CD4-positive, CD25-positive, alpha-beta regulatory T cell (primary cell): ENCODE results near the gene USP33. TPM values are rescaled to one million over a fixed set of nuclear protein-coding genes. Genes with fewer than 3 reads are reported as not detected.
"Not testable (repeated sequence)": the region's sequence is repeated elsewhere in the genome, so short reads cannot be mapped to it uniquely, and the experiment has no call there.

ENCODE experiments used
- ATAC-seq, 2 donors: fragments of 150-1000 bp; cut with Tn5 transposase; one replicate each; pipeline ENCODE4 v1.10.0; 2021; ENCODE audit warnings: low read depth in 2 of 2, moderate number of reproducible peaks in 2 of 2, moderate library complexity in 1 of 2
- DNase-seq, 3 donors: peaks; one replicate each; pipeline versions ENCODE4 v3.0.0 to v3.0.0-alpha.2; 2012 to 2022; ENCODE audit warnings: mixed read lengths in 1 of 3
- H3K27ac ChIP-seq: one replicate; pipeline ENCODE4 v1.7.0; 2013; ENCODE audit warnings: mild to moderate bottlenecking, low read length; ENCODE audit not compliant: insufficient read depth, poor library complexity, severe bottlenecking
- H3K27me3 ChIP-seq: one replicate; pipeline ENCODE4 v1.7.0; 2013; ENCODE audit warnings: low read length; ENCODE audit not compliant: control insufficient read depth, insufficient read depth
- H3K36me3 ChIP-seq: one replicate; pipeline ENCODE4 v1.7.0; 2013; ENCODE audit warnings: mild to moderate bottlenecking, low read length, moderate library complexity; ENCODE audit not compliant: control insufficient read depth, insufficient read depth
- H3K4me1 ChIP-seq: 2 replicates; pipeline ENCODE4 v1.7.0; 2013; ENCODE audit warnings: mild to moderate bottlenecking, low read length; ENCODE audit not compliant: insufficient read depth, control insufficient read depth, poor library complexity, severe bottlenecking
- H3K4me3 ChIP-seq: one replicate; pipeline ENCODE4 v1.7.0; 2013; ENCODE audit warnings: low read depth, mild to moderate bottlenecking, low read length, moderate library complexity
- H3K9me3 ChIP-seq, 2 experiments: 1 replicate in 1 of 2; 2 replicates in 1 of 2; pipeline ENCODE4 v1.7.0; 2013; ENCODE audit warnings: low read length in 2 of 2, mild to moderate bottlenecking in 1 of 2, moderate library complexity in 1 of 2; ENCODE audit not compliant: control insufficient read depth in 2 of 2
- H3K27ac Mint-ChIP-seq, 3 donors: one replicate each; pipeline ENCODE4 v1.8.0; 2020 to 2022; ENCODE audit warnings: mild to moderate bottlenecking in 3 of 3, mixed read lengths in 3 of 3, moderate library complexity in 2 of 3
- H3K27me3 Mint-ChIP-seq: one replicate; pipeline ENCODE4 v1.8.0; 2022; ENCODE audit warnings: mild to moderate bottlenecking, mixed read lengths
- H3K36me3 Mint-ChIP-seq: one replicate; pipeline ENCODE4 v1.8.0; 2020; ENCODE audit warnings: mixed read lengths
- H3K4me1 Mint-ChIP-seq, 4 donors: one replicate each; pipeline ENCODE4 v1.8.0; 2020 to 2022; ENCODE audit warnings: mixed read lengths in 4 of 4, mild to moderate bottlenecking in 1 of 4
- H3K4me3 Mint-ChIP-seq, 4 donors: one replicate each; pipeline ENCODE4 v1.8.0; 2020 to 2022; ENCODE audit warnings: mild to moderate bottlenecking in 4 of 4, mixed read lengths in 4 of 4, moderate library complexity in 3 of 4
- H3K9me3 Mint-ChIP-seq, 7 donors: one replicate each; pipeline ENCODE4 v1.8.0; 2020 to 2022; ENCODE audit warnings: mixed read lengths in 7 of 7, mild to moderate bottlenecking in 3 of 7, moderate library complexity in 2 of 7
- polyA plus RNA-seq, 4 donors: library from polyadenylated mRNA; unstranded; fragments of 300-500 nt; fragmentation: Illumina TruSeq; gene quantifications; one replicate each; pipeline ENCODE4 v1.2.3, GENCODE V29; 2021
- total RNA-seq: library from RNA; stranded (reverse); gene quantifications from one replicate; pipeline ENCODE4 v1.2.3, GENCODE V29; 2022

USP33 gene
- 58.7 TPM for total RNA-seq
- 10 to 100 TPM; 34.0 to 43.5 (median 40.5) TPM for polyA plus RNA-seq

DNA sequence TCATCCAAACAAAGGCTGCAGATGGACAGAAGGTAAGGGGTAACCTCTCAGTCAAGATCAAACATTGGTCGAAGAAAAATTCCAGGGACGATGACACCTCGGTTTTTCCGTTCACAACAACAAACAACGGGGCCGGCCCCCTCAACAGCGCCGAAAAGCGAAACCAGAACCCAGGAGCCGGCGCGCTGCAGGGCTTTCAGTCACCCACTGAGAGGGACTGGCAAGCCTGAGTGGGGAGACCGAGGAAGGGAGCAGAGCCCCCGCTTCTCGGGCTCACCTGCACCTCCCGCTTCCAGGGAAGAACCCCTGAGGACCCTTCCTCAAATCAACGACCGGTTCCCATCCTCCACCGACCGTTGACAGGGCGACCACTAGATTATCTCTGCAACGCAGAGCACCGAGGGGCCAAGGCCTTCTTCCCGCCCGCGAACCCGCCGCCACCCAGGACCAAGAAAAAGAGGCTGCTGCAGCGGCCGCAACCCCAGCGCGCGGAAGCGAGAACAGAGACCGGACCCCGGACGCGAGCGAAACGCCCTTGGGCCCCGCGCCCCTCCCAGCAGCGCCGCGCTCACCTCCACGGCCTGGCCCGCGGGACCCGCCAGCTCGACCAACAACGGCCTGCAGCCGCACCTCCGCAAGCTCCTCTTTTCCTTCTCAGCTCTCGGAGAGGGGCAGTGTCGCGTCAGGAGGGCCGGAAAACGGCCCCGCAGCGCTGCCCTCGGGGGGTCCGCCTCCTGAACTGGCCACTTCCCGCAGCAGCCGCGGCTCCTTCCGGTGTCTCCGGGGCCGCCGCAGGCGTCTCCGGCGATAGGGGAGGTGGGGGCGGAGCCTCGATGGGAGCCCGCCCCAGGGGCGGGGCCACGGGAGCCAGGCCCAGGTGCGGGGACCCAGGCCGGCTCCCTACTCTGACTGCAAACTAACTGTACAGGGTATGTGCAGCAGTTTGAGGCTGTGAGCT lies at the start of gene USP33:
Gene USP33 (minus strand): TSS at position 782 of the 958 bp plus-strand sequence. CDS start 18,155 bp downstream, outside the sequence.
- Histone ChIP-seq H3K36me3 (no peaks in the 10 kb centered on the region), H3K27ac (peak within 1 kb of the TSS; percentile 81), H3K27me3 (peaks cover 2% of the 10 kb centered on the region), H3K9me3 (no peaks in the 10 kb centered on the region), H3K4me3 (peak within 1 kb of the TSS; percentile 99), H3K4me1 (peaks cover 39% of the 10 kb centered on the region)
- H3K36me3 Mint-ChIP-seq, result no peaks in the 10 kb centered on the region
- peaks cover 25 to 48% (median 39%) of the 10 kb centered on the region in 4 donors for H3K4me1 Mint-ChIP-seq
- no peaks in the 10 kb centered on the region for H3K9me3 Mint-ChIP-seq
- peak; percentile 95 to 96 for ATAC-seq
- H3K4me3 Mint-ChIP-seq, result peak within 1 kb of the TSS; percentile 93 to 99 (median 95)
- H3K27me3 Mint-ChIP-seq, result peaks cover 9% of the 10 kb centered on the region
- DNase-seq, result peak; percentile 89 to 90 (median 89)
- H3K27ac Mint-ChIP-seq, result peak within 1 kb of the TSS; percentile 85 to 98 (median 94)

DNA sequence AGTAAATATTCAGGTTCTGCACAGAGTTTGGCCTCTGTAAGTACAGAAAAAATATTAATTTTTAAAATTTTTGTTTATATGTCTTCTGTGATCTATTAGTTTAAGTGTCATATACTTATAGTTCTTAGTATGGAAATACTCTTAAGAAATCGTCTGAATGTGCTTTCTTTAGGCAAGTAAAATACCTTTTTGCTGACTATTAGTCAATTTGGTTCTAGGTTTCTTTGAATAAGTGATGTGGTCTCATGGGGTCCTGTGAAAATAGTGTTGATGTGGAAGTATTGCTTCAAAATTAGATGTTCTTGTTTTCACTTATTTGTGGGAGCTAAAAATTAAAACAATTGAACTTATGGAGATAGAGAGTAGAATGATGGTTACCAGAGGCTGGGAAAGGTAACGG lies 43.7 kb upstream of the USP33 start:
- DNase-seq (no peak), ATAC-seq (no peak)
- H3K9me3 Mint-ChIP-seq, result no peaks in the 10 kb centered on the region
- peaks cover 0 to 29% (median 17%) of the 10 kb centered on the region in 4 donors for H3K4me1 Mint-ChIP-seq
- peaks cover 56% of the 10 kb centered on the region for H3K36me3 ChIP-seq
- H3K36me3 Mint-ChIP-seq, result peaks cover 38% of the 10 kb centered on the region
- H3K4me3 Mint-ChIP-seq, result no peak overlapping the region
- H3K27ac Mint-ChIP-seq, result no peak overlapping the region
- H3K27me3 ChIP-seq, result no peaks in the 10 kb centered on the region
- no peaks in the 10 kb centered on the region for H3K4me1 ChIP-seq
- no peak overlapping the region for H3K27ac ChIP-seq
- H3K9me3 ChIP-seq, result no peaks in the 10 kb centered on the region
- H3K4me3 ChIP-seq, result no peak overlapping the region
- no peaks in the 10 kb centered on the region for H3K27me3 Mint-ChIP-seq

DNA sequence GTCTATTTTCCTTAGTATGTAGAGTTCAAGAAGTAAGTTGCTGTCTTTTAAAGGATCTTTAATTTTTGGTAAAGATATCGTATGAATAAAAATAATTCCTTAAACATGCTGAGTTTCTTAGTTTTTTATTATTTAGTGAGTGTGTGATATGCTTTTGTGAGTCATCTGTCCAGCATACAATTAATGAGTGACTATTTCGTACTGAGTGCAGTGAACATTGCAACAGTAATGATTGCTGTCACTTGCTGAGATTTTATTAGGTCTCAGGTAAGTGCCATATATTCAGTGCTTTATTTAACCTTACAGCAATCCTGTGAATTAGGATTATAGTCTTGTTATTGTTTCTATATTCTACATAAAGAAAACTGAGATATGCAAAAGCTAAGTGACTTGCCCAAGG lies 42.4 kb upstream of the USP33 start:
- H3K27me3 Mint-ChIP-seq, result no peaks in the 10 kb centered on the region

DNA sequence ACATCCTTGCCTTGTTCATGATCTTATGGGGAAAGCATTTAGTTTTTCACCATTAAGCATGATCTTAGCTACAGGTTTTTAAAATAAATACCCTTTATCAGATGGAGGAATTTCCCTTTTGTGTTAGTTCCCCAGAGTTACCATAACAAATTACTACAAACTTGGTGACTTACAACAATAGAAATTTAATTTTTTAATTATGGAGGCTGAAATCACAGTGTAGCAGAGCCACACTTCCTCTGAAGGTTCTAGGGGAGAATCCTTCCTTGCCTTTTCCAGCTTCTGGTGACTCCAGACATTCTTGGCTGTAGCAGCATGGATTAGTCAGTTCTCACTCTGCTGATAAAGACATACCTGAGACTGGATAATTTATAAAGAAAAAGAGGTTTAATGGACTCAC lies 38.3 kb upstream of the USP33 start:
- H3K27me3 Mint-ChIP-seq, result no peaks in the 10 kb centered on the region
- H3K4me1 ChIP-seq, result no peaks in the 10 kb centered on the region
- peaks cover 30% of the 10 kb centered on the region for H3K36me3 Mint-ChIP-seq
- H3K27ac ChIP-seq, result no peak overlapping the region
- peaks cover 0 to 36% (median 29%) of the 10 kb centered on the region in 4 donors for H3K4me1 Mint-ChIP-seq
- peaks cover 22% of the 10 kb centered on the region for H3K36me3 ChIP-seq
- H3K9me3 Mint-ChIP-seq, result no peaks in the 10 kb centered on the region
- ATAC-seq (no peak), DNase-seq (no peak)
- H3K27me3 ChIP-seq, result no peaks in the 10 kb centered on the region
- no peak overlapping the region for H3K27ac Mint-ChIP-seq
- no peaks in the 10 kb centered on the region for H3K9me3 ChIP-seq
- no peak overlapping the region for H3K4me3 ChIP-seq
- H3K4me3 Mint-ChIP-seq, result no peak overlapping the region

More for the DNA sequence above, 42.4 kb upstream of the USP33 start:
- no peak overlapping the region for H3K4me3 ChIP-seq
- H3K27me3 ChIP-seq, result no peaks in the 10 kb centered on the region
- no peak for ATAC-seq
- H3K9me3 ChIP-seq, result no peaks in the 10 kb centered on the region
- H3K27ac Mint-ChIP-seq, result peak overlapping the region in 1 of 3 donors; percentile 80
- no peaks in the 10 kb centered on the region for H3K9me3 Mint-ChIP-seq
- peaks cover 48% of the 10 kb centered on the region for H3K36me3 ChIP-seq
- peaks cover 36% of the 10 kb centered on the region for H3K36me3 Mint-ChIP-seq
- no peak overlapping the region for H3K27ac ChIP-seq
- no peak overlapping the region for H3K4me3 Mint-ChIP-seq
- no peaks in the 10 kb centered on the region for H3K4me1 ChIP-seq
- peaks cover 0 to 36% (median 24%) of the 10 kb centered on the region in 4 donors for H3K4me1 Mint-ChIP-seq
- DNase-seq, result no peak

DNA sequence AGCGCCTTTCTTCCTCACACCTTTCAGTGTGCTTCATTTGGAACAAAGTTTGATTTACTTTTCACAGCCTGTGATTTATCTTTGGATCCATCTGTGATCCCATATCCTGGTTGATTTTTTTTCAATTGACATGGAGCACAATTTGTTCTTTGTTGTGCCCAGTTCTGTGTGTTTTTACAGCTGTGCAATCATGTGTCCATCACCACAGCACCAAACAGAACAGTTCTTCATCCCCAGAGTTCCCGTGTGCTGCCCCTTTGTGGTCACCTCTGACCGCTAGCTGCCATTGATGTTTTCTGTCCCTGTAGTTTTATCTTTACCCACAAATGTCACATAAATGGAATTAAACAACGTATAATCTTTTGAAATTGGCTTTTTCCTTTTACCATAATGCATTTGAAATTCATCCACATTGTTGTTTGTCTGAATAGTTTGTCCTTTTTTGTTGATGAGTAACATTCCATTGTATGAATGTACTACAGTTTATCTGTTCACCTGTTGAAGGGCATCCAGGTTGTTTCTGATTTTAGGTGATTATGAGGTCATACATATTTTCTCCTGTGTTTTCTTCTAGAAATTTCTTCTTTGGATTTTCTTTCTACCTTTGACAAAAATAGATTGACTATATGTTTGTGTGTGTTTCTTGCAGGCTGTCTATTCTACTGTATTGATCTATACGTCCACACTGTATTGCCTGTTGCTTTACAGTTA lies 37.2 kb upstream of the USP33 start:
- ATAC-seq (no peak), DNase-seq (no peak)
- Mint-ChIP-seq H3K4me1 (peaks cover 8 to 42% (median 33%) of the 10 kb centered on the region in 4 donors), H3K9me3 (no peaks in the 10 kb centered on the region), H3K36me3 (peaks cover 32% of the 10 kb centered on the region), H3K27me3 (no peaks in the 10 kb centered on the region), H3K27ac (peak overlapping the region in 1 of 3 donors; percentile 12), H3K4me3 (no peak overlapping the region)
- Histone ChIP-seq H3K36me3 (peaks cover 17% of the 10 kb centered on the region), H3K27ac (no peak overlapping the region), H3K27me3 (no peaks in the 10 kb centered on the region), H3K9me3 (no peaks in the 10 kb centered on the region), H3K4me1 (no peaks in the 10 kb centered on the region), H3K4me3 (no peak overlapping the region)

DNA sequence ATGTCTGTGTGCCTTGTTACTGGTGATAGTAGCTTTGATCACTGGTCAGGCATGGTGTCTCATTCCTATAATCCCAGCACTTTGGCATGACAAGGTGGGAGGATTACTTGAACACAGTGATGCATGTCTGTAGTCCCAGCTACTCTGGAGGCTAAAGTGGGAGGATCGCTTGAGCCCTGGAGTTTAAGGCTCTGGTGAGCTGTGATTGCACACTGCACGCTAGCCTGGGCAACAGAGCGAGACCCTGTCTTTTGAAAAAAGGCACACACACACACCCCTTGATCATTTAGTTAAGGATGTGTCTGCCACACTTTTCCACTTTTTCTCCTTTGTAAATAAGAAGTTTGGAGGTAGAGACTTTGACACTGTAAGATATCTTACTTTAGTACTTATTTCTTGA lies 34.9 kb upstream of the USP33 start:
- Histone ChIP-seq H3K4me1 (no peaks in the 10 kb centered on the region), H3K27me3 (no peaks in the 10 kb centered on the region), H3K27ac (no peak overlapping the region), H3K4me3 (no peak overlapping the region), H3K9me3 (no peaks in the 10 kb centered on the region), H3K36me3 (peaks cover 20% of the 10 kb centered on the region)
- no peak for DNase-seq
- peak overlapping the region in 1 of 3 donors; percentile 11 for H3K27ac Mint-ChIP-seq
- no peaks in the 10 kb centered on the region for H3K27me3 Mint-ChIP-seq
- H3K4me1 Mint-ChIP-seq, result peaks cover 11 to 35% (median 22%) of the 10 kb centered on the region in 4 donors
- ATAC-seq, result no peak
- H3K9me3 Mint-ChIP-seq, result no peaks in the 10 kb centered on the region
- peaks cover 29% of the 10 kb centered on the region for H3K36me3 Mint-ChIP-seq
- no peak overlapping the region for H3K4me3 Mint-ChIP-seq

DNA sequence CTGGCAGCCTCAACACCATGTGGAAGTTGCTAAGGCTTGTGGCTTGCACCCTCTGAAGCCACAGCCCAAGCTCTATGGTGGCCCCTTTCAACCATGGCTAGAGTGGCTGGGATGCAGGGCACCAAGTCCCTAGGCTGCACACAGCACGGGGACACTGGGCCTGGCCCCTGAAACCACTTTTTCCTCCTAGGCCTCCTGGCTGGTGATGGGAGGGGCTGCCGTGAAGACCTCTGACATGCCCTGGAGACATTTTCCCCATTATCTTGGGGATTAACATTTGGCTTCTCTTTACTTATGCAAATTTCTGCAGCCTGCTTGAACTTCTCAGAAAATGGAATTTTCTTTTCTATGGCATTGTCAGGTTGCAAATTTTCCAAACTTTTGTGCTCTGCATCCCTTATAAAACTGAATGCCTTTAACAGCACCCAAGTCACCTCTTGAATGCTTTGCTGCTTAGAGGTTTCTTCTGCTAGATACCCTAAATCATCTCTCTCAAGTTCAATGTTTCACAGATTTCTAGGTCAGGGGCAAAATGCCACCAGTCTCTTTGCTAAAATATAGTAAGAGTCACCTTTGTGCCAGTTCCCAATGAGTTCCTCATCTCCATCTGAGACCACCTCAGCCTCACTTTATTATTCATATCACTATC lies 26.6 kb upstream of the USP33 start:
- peaks cover 23 to 39% (median 33%) of the 10 kb centered on the region in 4 donors for H3K4me1 Mint-ChIP-seq
- H3K4me3 ChIP-seq, H3K27ac ChIP-seq, H3K27me3 Mint-ChIP-seq, H3K9me3 Mint-ChIP-seq, H3K9me3 ChIP-seq, H3K27me3 ChIP-seq, ATAC-seq, H3K27ac Mint-ChIP-seq, DNase-seq: not testable (repeated sequence)
- H3K36me3 Mint-ChIP-seq, result peaks cover 38% of the 10 kb centered on the region
- H3K4me1 ChIP-seq, result peaks cover 26% of the 10 kb centered on the region
- peaks cover 42% of the 10 kb centered on the region for H3K36me3 ChIP-seq
- H3K4me3 Mint-ChIP-seq, result peak overlapping the region in 1 of 4 donors; percentile 21
